GM12878 (cell line): ENCODE measurements around the gene LRRC74B.

ENCODE experiments used
- HDGF ChIP-seq: fragments of 450-650 bp; IDR thresholded peaks from 2 replicates; pipeline ENCODE4 v1.6.1; 2016; ENCODE audit warnings: antibody characterized with exemption
- POLR2A ChIP-seq: IDR thresholded peaks from 2 replicates; pipeline ENCODE4 v1.6.1; 2011; ENCODE audit warnings: low read depth, mild to moderate bottlenecking, low read length
- RAD21 ChIP-seq: IDR thresholded peaks from 2 replicates; pipeline ENCODE4 v1.6.1; 2011; ENCODE audit warnings: mild to moderate bottlenecking, low read depth, low read length, moderate library complexity; ENCODE audit not compliant: insufficient read depth
- ZNF217 ChIP-seq: fragments of 450-650 bp; IDR thresholded peaks from 2 replicates; pipeline ENCODE4 v1.6.1; 2017; ENCODE audit warnings: antibody characterized with exemption, mild to moderate bottlenecking
- ZNF592 ChIP-seq: fragments of 450-650 bp; IDR thresholded peaks from 2 replicates; pipeline ENCODE4 v1.6.1; 2017; ENCODE audit warnings: mild to moderate bottlenecking, moderate library complexity
- TF ChIP-seq, protein P1 (sequence below): IDR thresholded peaks from 2 replicates; pipeline ENCODE4 v1.6.1; 2012; ENCODE audit warnings: mild to moderate bottlenecking, low read depth, low read length
- TF ChIP-seq, protein P2 (sequence below), 3 experiments: IDR thresholded peaks in 2 of 3; conservative IDR thresholded peaks in 1 of 3; 2 replicates each; pipeline ENCODE4 v1.5.1; 2011; ENCODE audit warnings: low read depth in 3 of 3, low read length in 3 of 3, mild to moderate bottlenecking in 3 of 3, control low read depth in 2 of 3, moderate library complexity in 2 of 3, inconsistent platforms in 1 of 3, mixed read lengths in 1 of 3; ENCODE audit not compliant: control insufficient read depth in 2 of 3, insufficient read depth in 1 of 3; ENCODE audit errors: extremely low read depth in 1 of 3

DNA sequence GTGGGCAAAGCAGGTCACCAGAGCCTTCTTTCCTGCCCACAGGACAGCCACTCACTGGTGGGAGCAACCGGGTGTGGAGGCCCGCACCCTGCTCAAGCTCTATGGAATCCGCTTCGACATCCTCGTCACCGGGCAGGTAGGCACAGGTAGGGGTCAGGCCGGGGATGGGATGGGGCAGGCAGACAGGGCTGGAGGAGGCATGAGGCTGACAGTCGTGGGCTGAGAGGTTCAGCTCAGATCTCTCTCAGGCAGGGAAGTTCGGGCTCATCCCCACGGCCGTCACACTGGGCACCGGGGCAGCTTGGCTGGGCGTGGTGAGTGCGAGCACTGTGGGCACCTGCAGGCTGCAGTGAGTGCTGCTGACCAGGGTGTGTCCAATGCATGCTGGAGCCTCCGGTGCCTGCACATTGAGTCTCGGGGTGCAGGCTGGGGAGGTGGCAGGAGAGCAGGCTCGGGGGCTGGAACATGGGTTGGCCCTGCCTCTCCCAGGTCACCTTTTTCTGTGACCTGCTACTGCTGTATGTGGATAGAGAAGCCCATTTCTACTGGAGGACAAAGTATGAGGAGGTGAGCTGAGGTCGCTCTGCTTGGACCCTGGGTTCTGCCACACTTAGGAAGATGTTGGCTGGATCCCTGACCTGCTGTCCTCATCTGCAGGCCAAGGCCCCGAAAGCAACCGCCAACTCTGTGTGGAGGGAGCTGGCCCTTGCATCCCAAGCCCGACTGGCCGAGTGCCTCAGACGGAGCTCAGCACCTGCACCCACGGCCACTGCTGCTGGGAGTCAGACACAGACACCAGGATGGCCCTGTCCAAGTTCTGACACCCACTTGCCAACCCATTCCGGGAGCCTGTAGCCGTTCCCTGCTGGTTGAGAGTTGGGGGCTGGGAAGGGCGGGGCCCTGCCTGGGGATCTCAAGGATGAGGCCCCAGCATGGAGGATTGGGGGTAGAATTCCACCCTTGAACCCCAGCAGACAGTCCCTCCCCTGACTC is 19.7 kb upstream of the LRRC74B start:
- TF ChIP-seq ZNF592 (no peak), POLR2A (no peak), RAD21 (no peak), ZNF217 (no peak), HDGF (no peak)
- TF ChIP-seq, protein P1, sequence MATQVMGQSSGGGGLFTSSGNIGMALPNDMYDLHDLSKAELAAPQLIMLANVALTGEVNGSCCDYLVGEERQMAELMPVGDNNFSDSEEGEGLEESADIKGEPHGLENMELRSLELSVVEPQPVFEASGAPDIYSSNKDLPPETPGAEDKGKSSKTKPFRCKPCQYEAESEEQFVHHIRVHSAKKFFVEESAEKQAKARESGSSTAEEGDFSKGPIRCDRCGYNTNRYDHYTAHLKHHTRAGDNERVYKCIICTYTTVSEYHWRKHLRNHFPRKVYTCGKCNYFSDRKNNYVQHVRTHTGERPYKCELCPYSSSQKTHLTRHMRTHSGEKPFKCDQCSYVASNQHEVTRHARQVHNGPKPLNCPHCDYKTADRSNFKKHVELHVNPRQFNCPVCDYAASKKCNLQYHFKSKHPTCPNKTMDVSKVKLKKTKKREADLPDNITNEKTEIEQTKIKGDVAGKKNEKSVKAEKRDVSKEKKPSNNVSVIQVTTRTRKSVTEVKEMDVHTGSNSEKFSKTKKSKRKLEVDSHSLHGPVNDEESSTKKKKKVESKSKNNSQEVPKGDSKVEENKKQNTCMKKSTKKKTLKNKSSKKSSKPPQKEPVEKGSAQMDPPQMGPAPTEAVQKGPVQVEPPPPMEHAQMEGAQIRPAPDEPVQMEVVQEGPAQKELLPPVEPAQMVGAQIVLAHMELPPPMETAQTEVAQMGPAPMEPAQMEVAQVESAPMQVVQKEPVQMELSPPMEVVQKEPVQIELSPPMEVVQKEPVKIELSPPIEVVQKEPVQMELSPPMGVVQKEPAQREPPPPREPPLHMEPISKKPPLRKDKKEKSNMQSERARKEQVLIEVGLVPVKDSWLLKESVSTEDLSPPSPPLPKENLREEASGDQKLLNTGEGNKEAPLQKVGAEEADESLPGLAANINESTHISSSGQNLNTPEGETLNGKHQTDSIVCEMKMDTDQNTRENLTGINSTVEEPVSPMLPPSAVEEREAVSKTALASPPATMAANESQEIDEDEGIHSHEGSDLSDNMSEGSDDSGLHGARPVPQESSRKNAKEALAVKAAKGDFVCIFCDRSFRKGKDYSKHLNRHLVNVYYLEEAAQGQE = no peak
- TF ChIP-seq, protein P2, sequence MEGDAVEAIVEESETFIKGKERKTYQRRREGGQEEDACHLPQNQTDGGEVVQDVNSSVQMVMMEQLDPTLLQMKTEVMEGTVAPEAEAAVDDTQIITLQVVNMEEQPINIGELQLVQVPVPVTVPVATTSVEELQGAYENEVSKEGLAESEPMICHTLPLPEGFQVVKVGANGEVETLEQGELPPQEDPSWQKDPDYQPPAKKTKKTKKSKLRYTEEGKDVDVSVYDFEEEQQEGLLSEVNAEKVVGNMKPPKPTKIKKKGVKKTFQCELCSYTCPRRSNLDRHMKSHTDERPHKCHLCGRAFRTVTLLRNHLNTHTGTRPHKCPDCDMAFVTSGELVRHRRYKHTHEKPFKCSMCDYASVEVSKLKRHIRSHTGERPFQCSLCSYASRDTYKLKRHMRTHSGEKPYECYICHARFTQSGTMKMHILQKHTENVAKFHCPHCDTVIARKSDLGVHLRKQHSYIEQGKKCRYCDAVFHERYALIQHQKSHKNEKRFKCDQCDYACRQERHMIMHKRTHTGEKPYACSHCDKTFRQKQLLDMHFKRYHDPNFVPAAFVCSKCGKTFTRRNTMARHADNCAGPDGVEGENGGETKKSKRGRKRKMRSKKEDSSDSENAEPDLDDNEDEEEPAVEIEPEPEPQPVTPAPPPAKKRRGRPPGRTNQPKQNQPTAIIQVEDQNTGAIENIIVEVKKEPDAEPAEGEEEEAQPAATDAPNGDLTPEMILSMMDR (IDR thresholded peaks at IDR 0.05 in 2 of 3, conservative IDR thresholded peaks at IDR 0.05 in 1 of 3; ENCODE audit: control insufficient read depth in 2 of 3, extremely low read depth in 1 of 3, insufficient read depth in 1 of 3, low read depth in 3 of 3, low read length in 3 of 3) = no peak
